Stimulated activated CD4-positive, alpha-beta T cell treated with anti-CD3 and anti-CD28 coated beads, TNF-alpha, amount 100 ng/mL, for 4 hours (primary cell): Measurements from ENCODE around the gene NKTR.
"Not testable (repeated sequence)": the region's sequence is repeated elsewhere in the genome, so short reads cannot be mapped to it uniquely, and the experiment has no call there.

Experiments
- DNase-seq, 3 experiments: peaks; one replicate each; pipeline ENCODE4 v3.0.0-alpha.2; 2020; ENCODE audit warnings: low read depth in 3 of 3

The NKTR gene

GRCh38 chr3:42600111-42600957, at the start of gene NKTR:
NKTR (plus strand) TSS chr3:42600686; CDS start chr3:42601007, 321 bp downstream.
- peak; percentile 99 to 100 (median 100) for DNase-seq

GRCh38 chr3:42552830-42553229, 47.7 kb upstream of the NKTR start:
- no peak for DNase-seq

GRCh38 chr3:42556089-42556632, 44.3 kb upstream of the NKTR start:
- no peak for DNase-seq

GRCh38 chr3:42556817-42557216, 43.7 kb upstream of the NKTR start:
- DNase-seq: not testable (repeated sequence)

GRCh38 chr3:42557854-42558253, 42.6 kb upstream of the NKTR start:
- no peak for DNase-seq

- DNase-seq: no peak
Measured at GRCh38 chr3:42562047-42562907, 38.2 kb upstream of the NKTR start.

GRCh38 chr3:42569593-42570142, 30.8 kb upstream of the NKTR start:
- no peak for DNase-seq

- DNase-seq: no peak
Measured at GRCh38 chr3:42572278-42572677, 28.2 kb upstream of the NKTR start.

- no peak for DNase-seq
Measured at GRCh38 chr3:42575137-42575741, 25.2 kb upstream of the NKTR start.

GRCh38 chr3:42578054-42578453, 22.4 kb upstream of the NKTR start:
- DNase-seq: no peak

- DNase-seq: not testable (repeated sequence)
Measured at GRCh38 chr3:42579346-42579745, 21.1 kb upstream of the NKTR start.

GRCh38 chr3:42581400-42581708, 19.1 kb upstream of the NKTR start:
- no peak for DNase-seq

- peak; percentile 89 to 92 (median 89) for DNase-seq
Measured at GRCh38 chr3:42581709-42582473, 18.6 kb upstream of the NKTR start, which contains the start of gene SEC22C. SEC22C (minus strand) TSS chr3:42581967; CDS start chr3:42569046, 12,921 bp downstream.

- DNase-seq: no peak
Measured at GRCh38 chr3:42582474-42583070, 17.9 kb upstream of the NKTR start.

- DNase-seq: no peak
Measured at GRCh38 chr3:42588625-42589024, 11.9 kb upstream of the NKTR start.

GRCh38 chr3:42589382-42590109, 10.9 kb upstream of the NKTR start:
- DNase-seq: no peak

GRCh38 chr3:42590989-42591756, 9.3 kb upstream of the NKTR start:
- no peak for DNase-seq

GRCh38 chr3:42591811-42592210, 8.7 kb upstream of the NKTR start:
- no peak for DNase-seq

- no peak for DNase-seq
Measured at GRCh38 chr3:42593635-42594034, 6.9 kb upstream of the NKTR start.
